Measurements from ENCODE around the gene C14orf132. TPM values are rescaled to one million over a fixed set of nuclear protein-coding genes. Genes with fewer than 3 reads are reported as not detected.
"Not testable (repeated sequence)": the region's sequence is repeated elsewhere in the genome, so short reads cannot be mapped to it uniquely, and the experiment has no call there.

Gene C14orf132
- total RNA-seq, result 4.7 TPM

DNA sequence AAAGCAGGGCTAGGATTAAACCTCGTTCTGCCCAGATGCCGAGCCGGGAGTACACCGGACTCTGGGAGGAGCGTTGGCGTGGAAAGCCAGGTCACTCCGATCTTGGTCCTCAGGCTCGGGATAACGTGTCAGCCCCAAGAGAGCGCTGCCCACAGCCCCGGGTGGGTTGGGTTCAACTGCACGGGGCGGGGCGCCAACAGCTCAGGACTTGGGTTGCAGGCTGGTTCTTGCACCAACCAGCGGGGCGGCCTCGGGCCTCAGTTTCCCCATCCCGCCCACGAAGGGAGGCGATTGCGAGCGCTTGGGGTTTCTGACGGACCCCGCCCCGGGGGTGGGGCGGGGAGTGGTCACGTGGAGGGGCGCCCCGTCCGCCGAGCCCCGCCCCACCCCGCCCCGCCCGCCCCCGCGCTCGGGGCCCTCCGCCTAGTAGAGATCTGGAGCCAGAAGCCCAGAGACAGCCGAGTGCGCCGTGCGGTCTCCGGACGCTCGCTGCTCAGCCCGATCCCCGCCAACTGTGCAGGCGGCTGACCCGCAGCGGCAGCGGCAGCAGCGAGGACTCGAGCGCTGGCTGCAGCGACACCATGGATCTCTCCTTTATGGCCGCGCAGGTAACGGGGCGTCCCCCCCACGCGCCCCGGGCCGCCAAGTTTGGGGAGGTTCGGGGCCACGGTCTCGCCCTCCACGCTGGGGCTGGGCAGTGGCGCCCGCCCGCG, at the start of gene C14orf132:
Gene C14orf132 (plus strand): TSS at position 443 of the 713 bp plus-strand sequence. CDS start 139 bp downstream, at position 582.
- ATAC-seq (peak; percentile 95), DNase-seq (ENCODE audit: low spot score) (peak; percentile 87)

DNA sequence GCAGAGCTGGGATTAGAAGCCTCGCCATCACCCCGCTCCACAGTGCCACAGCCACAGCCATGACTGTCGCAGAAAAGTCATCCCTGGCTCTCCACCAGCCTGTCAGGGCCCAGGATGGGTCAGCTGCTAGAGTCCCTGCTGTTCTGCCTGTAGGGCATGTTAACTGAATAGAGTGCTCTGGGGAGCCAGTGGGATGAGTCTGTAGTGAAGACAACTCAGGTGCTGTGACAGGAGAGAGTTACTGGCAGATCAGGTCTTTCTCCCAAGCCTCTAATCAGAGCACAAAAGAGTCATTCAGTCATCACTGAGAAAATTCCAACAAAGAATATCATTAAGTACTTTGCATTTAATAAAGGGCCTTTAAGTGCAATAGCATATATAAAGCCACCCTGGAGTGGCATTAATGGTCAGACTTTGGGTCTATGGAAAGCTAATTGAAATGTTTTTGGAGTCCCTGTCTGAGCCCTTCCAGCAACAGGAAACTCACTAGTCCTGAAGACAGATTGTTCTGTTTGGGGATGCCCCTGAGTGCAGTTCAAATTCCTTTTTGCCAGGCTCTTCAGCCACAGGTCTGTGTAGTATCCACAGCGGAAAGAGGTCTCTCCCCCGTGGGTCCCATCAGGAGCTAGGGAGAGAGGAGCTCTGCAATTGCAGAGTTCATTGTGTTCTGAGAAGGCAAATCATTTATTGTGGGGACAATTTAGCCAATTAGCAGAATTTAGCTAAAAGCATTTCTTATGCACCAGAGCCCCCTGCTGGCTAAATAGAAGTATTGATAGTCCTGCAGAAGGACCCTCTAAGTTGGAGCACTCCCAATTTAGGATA, 45.2 kb upstream of the C14orf132 start:
- DNase-seq (ENCODE audit: low spot score) (no peak), ATAC-seq (peak; percentile 82)

DNA sequence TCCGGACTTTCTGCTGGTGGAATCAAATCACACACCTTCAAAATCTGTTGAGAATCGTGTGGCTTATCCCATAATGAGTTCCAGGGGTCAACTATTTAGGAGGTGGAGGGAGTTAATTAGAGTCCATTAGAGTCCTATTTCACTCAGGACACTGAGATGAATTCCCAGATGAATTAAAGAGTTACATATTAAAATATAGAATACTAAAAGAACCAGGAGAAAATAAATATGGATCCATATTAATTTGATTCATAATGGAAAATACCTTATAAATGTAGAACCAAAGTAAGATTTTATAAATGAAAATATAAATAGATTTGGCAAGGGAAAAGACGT, 44.6 kb upstream of the C14orf132 start:
- no peak for ATAC-seq
- DNase-seq (ENCODE audit: low spot score), result no peak

GRCh38 chr14:95998656-95999055, 40.5 kb upstream of the C14orf132 start:
- DNase-seq (ENCODE audit: low spot score) (no peak), ATAC-seq (peak; percentile 81)

GRCh38 chr14:96001866-96002497, 37.2 kb upstream of the C14orf132 start:
- no peak for ATAC-seq

GRCh38 chr14:96002498-96002884, 36.7 kb upstream of the C14orf132 start:
- ATAC-seq (no peak), DNase-seq (ENCODE audit: low spot score) (no peak)

More at GRCh38 chr14:96001866-96002497, 37.2 kb upstream of the C14orf132 start:
- no peak for DNase-seq (ENCODE audit: low spot score)

DNA sequence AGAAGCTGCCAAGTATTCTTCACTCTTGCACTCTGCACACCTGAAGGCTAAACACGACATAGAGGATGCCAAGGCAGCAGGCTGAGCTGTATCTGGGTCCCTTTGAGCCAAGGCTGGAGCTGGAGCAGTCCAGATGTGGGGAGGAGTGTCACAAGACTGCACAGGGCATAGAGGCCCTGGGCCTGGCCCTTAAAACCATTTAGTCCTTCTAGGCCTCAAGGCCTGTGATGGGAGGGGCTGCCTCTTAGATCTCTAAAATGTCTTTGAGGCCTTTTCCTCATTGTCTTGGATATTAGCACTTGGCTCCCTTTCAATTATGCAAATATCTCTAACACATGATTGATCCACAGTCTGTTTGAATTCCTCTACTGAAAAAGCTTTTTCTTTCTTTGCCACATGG, 28.0 kb upstream of the C14orf132 start:
- DNase-seq (ENCODE audit: low spot score), result no peak
- no peak for ATAC-seq

- ATAC-seq (peak; percentile 97), DNase-seq (ENCODE audit: low spot score) (peak; percentile 50)
These were observed 27.6 kb upstream of the C14orf132 start for GRCh38 chr14:96011607-96012006.

- DNase-seq (ENCODE audit: low spot score); ATAC-seq: not testable (repeated sequence)
These were observed 26.4 kb upstream of the C14orf132 start for GRCh38 chr14:96012757-96013156.

- ATAC-seq (no peak), DNase-seq (ENCODE audit: low spot score) (no peak)
These were observed 25.0 kb upstream of the C14orf132 start for GRCh38 chr14:96014176-96014575.

GRCh38 chr14:96016501-96017160, 22.5 kb upstream of the C14orf132 start:
- DNase-seq (ENCODE audit: low spot score) (no peak), ATAC-seq (no peak)

- DNase-seq (ENCODE audit: low spot score) (no peak), ATAC-seq (no peak)
These were observed 21.3 kb upstream of the C14orf132 start for GRCh38 chr14:96017882-96018281.

- no peak for DNase-seq (ENCODE audit: low spot score)
- ATAC-seq, result no peak
These were observed 11.5 kb upstream of the C14orf132 start for GRCh38 chr14:96027431-96028355.

DNA sequence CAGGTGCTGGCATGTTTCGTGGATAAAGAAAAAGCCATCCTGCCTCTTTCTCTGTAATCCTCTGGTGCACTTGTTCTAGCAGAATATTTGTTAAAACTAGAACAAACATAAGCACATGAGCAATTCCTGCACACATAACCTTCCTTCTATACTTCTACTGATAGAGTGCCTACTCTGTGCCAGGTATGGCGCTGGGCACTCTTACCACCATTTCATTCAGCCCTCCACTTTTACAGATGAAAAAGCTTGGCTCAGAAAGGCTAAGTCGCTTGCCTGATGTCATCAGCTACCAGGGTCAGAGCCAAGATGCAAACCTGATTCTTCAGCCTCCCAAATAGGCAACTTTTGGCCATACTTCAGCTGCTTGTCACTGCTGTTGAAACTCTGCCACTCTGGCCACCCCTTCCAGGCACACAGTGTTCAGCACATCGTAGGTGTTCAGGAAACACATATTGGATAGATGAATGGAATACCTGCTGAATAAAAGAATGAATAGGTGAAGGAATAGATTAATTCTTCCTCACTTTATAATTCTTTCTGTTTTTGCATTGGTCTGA, 10.0 kb upstream of the C14orf132 start:
- no peak for ATAC-seq
- no peak for DNase-seq (ENCODE audit: low spot score)

DNA sequence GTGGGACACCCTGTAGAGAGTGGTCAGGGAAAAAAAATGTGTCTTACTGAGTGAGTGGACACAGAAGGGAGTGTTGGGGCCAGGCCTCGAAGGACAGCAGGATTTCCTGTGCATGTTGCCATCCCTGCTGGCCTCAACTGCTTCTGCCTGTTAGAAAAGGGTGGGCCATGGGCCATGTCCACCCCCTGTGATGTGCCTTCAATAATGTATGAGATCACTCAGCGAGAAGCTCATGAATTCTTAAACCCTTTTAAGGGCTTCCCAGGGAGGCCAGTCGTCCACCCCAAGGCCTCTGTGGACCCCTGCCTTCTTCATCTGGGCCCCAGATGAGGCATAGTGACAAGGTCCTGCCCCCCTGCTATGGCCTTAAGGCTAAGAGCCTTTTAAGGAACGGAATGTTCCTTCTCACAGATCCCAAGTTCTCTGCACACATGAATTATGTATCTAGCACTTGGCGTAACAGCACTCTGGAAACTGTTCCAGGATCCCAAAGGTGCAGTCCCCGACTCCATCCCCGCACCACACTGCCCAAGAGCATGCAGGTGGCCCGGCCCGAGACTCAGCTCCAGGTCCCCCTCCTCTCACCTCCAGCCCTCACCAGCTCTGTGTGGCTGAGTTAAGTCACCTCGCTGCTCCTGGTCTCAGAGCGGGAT, 8.9 kb upstream of the C14orf132 start:
- no peak for DNase-seq (ENCODE audit: low spot score)
- no peak for ATAC-seq

- DNase-seq (ENCODE audit: low spot score) (no peak), ATAC-seq (no peak)
These were observed 7.5 kb upstream of the C14orf132 start for GRCh38 chr14:96031691-96032090.

DNA sequence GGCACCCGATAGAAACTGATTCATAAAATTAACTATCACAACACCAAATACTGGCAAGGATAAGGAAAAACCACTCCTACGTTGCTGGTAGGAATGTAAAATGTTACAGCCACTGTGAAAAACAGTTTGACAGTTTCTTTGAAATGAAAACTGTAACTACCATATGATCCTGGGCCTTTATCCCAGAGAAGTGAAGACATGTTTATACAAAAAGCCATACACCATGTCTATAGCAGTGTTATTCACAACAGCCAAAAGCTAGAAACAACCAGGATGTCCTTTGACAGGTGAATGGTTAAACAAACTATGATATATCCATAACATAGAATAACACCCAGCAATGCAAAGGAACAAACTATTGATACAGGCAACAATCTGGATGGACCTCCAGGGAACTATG, 3.7 kb upstream of the C14orf132 start:
- no peak for DNase-seq (ENCODE audit: low spot score)

DNA sequence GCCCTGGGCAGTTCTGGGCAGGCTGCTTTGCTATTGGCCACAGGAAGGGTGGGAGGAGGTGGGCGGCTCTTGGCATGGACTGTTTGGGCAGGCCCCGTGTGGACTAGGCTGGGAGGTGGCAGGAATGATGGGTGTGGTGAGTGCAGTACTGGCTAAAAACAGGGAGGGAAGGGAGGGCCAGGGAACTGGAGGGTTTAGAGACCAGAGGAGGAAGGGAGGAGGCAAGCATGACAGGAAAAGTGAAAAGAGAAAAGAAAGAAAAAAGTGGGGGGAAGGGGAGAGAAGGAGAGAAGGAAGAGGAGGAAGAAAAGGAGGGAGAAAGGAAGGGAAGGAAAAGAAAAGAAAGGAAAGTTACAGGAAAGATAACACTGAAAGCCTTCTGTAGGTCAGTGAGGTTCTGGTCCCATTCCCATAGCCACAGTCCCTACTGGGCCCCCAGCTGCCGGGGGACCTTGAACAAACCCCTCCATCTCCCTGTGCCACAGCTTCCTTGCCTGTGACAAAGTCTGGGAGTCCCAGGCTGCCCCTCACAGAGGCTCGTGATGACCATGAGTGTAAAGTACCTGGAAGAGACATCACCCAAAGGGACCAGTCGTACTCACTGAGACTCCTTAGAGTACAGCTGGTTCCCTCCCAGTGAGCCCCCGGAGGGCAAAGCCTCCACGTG, 1.1 kb upstream of the C14orf132 start:
- peak; percentile 5 for ATAC-seq
- no peak for DNase-seq (ENCODE audit: low spot score)

More for the DNA sequence above, 3.7 kb upstream of the C14orf132 start:
- no peak for ATAC-seq

- no peak for ATAC-seq
- DNase-seq (ENCODE audit: low spot score), result no peak
These were observed 623 bp upstream of the C14orf132 start for GRCh38 chr14:96038558-96038919.
